Osteoblast (primary cell): ENCODE measurements around the gene MINK1. TPM values are rescaled to one million over a fixed set of nuclear protein-coding genes. Genes with fewer than 3 reads are reported as not detected.

ENCODE experiments used
- DNase-seq: peaks from one replicate; pipeline ENCODE4 v3.0.0; 2011; ENCODE audit warnings: low spot score, mixed read lengths; ENCODE audit not compliant: insufficient read length; ENCODE audit errors: missing footprints
- H2AFZ ChIP-seq: 2 replicates; pipeline ENCODE4 v1.6.0; 2011; ENCODE audit warnings: mild to moderate bottlenecking, low read length
- H3K27ac ChIP-seq: 2 replicates; pipeline ENCODE4 v1.5.1; 2011; ENCODE audit warnings: mild to moderate bottlenecking, low read depth, low read length, moderate library complexity
- H3K27me3 ChIP-seq: 2 replicates; pipeline ENCODE4 v1.6.0; 2012; ENCODE audit warnings: mild to moderate bottlenecking, control low read depth, inconsistent platforms, low read length, moderate library complexity; ENCODE audit not compliant: insufficient read depth
- H3K36me3 ChIP-seq: 2 replicates; pipeline ENCODE4 v1.5.1; 2011; ENCODE audit warnings: mild to moderate bottlenecking, low read length, control low read depth, moderate library complexity; ENCODE audit not compliant: insufficient read depth
- H3K4me1 ChIP-seq: 2 replicates; pipeline ENCODE4 v1.5.1; 2011; ENCODE audit warnings: mild to moderate bottlenecking, low read length, control low read depth, moderate library complexity; ENCODE audit not compliant: insufficient read depth
- H3K4me2 ChIP-seq: 2 replicates; pipeline ENCODE4 v1.6.0; 2011; ENCODE audit warnings: mild to moderate bottlenecking, low read length; ENCODE audit not compliant: insufficient read depth
- H3K4me3 ChIP-seq: fragments of 200-600 bp; sonication (generic); 3 replicates; pipeline ENCODE4 v1.5.1; 2012; ENCODE audit warnings: mild to moderate bottlenecking, low read length, inconsistent platforms; ENCODE audit not compliant: insufficient read depth
- H3K79me2 ChIP-seq: 2 replicates; pipeline ENCODE4 v1.6.0; 2012; ENCODE audit warnings: mild to moderate bottlenecking, low read length, control low read depth, inconsistent platforms; ENCODE audit not compliant: insufficient read depth
- H3K9me3 ChIP-seq: 2 replicates; pipeline ENCODE4 v1.5.1; 2011; ENCODE audit warnings: low read depth, low read length, control low read depth
- H4K20me1 ChIP-seq: 2 replicates; pipeline ENCODE4 v1.6.0; 2012; ENCODE audit warnings: mild to moderate bottlenecking, low read length, control low read depth; ENCODE audit not compliant: insufficient read depth
- total RNA-seq: library from RNA; depleted of rRNA; stranded (reverse); fragments of >200 nt; gene quantifications from 2 replicates; pipeline ENCODE4 v1.2.3, GENCODE V29; 2012
- TF ChIP-seq, protein P1 (sequence below): IDR thresholded peaks from 2 replicates; pipeline ENCODE4 v1.5.1; 2011; ENCODE audit warnings: mild to moderate bottlenecking, low read depth, low read length, moderate library complexity; ENCODE audit errors: extremely low read depth

MINK1 gene
- total RNA-seq, 1 donor, result 34.4 TPM

DNA sequence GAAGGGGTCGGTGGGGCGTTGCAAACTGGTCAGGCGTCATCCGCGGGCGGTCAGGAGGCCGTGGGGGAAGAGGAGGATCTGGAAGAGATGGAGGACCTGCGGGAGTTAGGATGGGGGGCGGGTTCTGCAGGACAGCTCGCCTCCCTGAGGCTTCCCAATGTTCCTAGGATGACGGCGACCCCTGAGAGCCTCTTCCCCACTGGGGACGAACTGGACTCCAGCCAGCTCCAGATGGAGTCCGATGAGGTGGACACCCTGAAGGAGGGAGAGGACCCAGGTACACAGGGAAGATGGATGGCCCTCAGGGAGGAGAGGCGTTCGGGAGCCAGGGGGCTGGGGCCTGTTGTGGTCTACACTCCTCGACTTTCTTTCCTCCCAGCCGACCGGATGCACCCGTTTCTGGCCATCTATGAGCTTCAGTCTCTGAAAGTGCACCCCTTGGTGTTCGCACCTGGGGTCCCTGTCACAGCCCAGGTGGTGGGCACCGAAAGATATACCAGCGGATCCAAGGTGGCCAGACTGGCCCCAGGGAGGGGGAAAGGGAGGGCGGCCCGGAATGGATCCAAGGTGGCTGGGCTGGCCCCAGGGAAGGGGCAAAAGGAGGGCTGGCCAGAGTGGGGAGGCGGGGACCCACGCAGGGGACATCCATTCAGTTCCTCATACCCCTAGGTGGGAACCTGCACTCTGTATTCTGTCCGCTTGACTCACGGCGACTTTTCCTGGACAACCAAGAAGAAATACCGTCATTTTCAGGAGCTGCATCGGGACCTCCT, 25.3 kb upstream of the MINK1 start:
- Histone ChIP-seq H3K36me3 (peaks cover 23% of the 10 kb centered on the region), H3K79me2 (peaks cover 3% of the 10 kb centered on the region), H4K20me1 (no peaks in the 10 kb centered on the region), H2AFZ (peak overlapping the region; percentile 25), H3K27me3 (no peaks in the 10 kb centered on the region), H3K4me2 (peak overlapping the region; percentile 78), H3K27ac (no peak overlapping the region), H3K9me3 (no peaks in the 10 kb centered on the region), H3K4me1 (peaks cover 13% of the 10 kb centered on the region), H3K4me3 (peak overlapping the region; percentile 81)
- peak; percentile 94 for DNase-seq
- TF ChIP-seq, protein P1, sequence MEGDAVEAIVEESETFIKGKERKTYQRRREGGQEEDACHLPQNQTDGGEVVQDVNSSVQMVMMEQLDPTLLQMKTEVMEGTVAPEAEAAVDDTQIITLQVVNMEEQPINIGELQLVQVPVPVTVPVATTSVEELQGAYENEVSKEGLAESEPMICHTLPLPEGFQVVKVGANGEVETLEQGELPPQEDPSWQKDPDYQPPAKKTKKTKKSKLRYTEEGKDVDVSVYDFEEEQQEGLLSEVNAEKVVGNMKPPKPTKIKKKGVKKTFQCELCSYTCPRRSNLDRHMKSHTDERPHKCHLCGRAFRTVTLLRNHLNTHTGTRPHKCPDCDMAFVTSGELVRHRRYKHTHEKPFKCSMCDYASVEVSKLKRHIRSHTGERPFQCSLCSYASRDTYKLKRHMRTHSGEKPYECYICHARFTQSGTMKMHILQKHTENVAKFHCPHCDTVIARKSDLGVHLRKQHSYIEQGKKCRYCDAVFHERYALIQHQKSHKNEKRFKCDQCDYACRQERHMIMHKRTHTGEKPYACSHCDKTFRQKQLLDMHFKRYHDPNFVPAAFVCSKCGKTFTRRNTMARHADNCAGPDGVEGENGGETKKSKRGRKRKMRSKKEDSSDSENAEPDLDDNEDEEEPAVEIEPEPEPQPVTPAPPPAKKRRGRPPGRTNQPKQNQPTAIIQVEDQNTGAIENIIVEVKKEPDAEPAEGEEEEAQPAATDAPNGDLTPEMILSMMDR, result no peak

DNA sequence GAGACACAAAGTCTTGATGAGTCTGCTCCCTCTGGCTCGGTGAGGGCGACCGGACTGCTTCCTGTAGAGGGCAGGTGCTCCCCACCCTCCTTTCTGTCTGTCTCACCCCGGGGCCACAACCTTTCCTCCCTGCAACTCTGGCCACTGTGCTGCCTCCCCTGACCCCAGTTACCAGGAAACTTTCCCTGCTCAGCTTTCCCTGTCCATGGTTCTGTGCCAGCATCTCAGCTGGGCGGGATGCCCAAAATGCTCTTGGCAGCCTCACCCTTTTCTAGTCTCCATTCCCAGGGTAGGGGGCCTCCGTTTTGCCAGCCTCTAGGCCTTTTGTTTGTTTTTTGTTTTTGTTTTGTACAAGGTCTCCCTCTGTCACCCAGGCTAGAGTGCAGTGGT, 24.8 kb upstream of the MINK1 start:
- no peaks in the 10 kb centered on the region for H4K20me1 ChIP-seq
- H3K9me3 ChIP-seq, result no peaks in the 10 kb centered on the region
- no peaks in the 10 kb centered on the region for H3K27me3 ChIP-seq
- H3K4me2 ChIP-seq, result no peak overlapping the region
- peak; percentile 81 for DNase-seq
- H2AFZ ChIP-seq, result no peak overlapping the region
- H3K79me2 ChIP-seq, result peaks cover 3% of the 10 kb centered on the region
- no peak overlapping the region for H3K27ac ChIP-seq
- no peak overlapping the region for H3K4me3 ChIP-seq
- peaks cover 13% of the 10 kb centered on the region for H3K4me1 ChIP-seq
- H3K36me3 ChIP-seq, result peaks cover 23% of the 10 kb centered on the region
- TF ChIP-seq, protein P1, result no peak

DNA sequence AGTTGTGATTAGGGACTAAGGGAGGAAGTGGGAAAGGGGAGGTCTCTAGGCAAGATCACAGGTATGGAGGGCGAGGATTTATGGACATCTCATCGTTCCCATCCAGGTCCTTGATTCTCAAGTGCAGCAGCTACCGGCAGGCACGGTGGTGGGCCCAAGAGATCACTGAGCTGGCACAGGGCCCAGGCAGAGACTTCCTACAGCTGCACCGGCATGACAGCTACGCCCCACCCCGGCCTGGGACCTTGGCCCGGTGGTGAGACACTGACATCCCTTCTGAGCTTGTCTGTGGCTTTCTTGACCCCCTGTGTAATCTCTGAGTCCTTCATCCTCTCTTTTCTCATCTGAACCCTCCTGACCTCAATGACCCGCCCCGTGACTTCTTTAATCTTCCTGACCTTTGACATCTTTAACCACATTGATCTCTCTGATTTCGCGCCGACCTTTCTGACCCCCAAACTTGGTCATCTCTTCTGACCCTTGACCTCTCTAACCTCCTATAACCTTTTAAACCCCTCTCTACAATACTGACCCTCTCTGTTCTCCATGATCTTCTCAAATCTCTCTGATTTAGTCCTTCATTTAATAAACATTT, 22.3 kb upstream of the MINK1 start:
- DNase-seq, result peak; percentile 49
- Histone ChIP-seq H3K27me3 (no peaks in the 10 kb centered on the region), H3K79me2 (peaks cover 3% of the 10 kb centered on the region), H2AFZ (no peak overlapping the region), H3K4me2 (no peak overlapping the region), H3K27ac (no peak overlapping the region), H3K36me3 (peaks cover 26% of the 10 kb centered on the region), H4K20me1 (no peaks in the 10 kb centered on the region), H3K9me3 (no peaks in the 10 kb centered on the region), H3K4me3 (no peak overlapping the region), H3K4me1 (peaks cover 13% of the 10 kb centered on the region)
- TF ChIP-seq, protein P1, result no peak

DNA sequence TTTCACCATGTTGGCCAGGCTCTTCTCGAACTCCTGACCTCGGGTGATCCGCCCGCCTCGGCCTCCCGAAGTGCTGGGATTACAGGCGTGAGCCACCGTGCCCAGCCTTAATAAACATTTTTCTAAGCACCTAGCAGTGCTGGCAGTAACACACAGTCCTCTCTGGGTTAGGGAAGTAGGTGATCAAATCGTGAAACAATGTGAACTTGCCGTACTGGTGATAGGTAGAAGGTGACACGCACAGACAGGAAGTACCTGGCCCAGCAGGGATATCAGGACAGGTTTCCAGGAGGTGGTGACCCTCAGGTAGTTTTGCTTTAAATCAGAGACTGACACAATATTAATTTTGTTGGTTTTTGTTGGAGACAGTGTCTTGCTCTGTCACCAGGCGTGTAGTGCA, 21.7 kb upstream of the MINK1 start:
- TF ChIP-seq, protein P1, result no peak
- Histone ChIP-seq H3K4me1 (peaks cover 7% of the 10 kb centered on the region), H3K27me3 (no peaks in the 10 kb centered on the region), H3K9me3 (no peaks in the 10 kb centered on the region), H3K36me3 (peaks cover 29% of the 10 kb centered on the region), H3K4me2 (no peak overlapping the region), H3K79me2 (peaks cover 3% of the 10 kb centered on the region), H3K27ac (no peak overlapping the region), H3K4me3 (no peak overlapping the region), H4K20me1 (no peaks in the 10 kb centered on the region), H2AFZ (no peak overlapping the region)
- peak; percentile 52 for DNase-seq
